22Rv1 (cell line): ENCODE results near the gene SMAD9.

Experiments used
- CTCF ChIP-seq: fragments of 450-650 bp; IDR thresholded peaks from 2 replicates; pipeline ENCODE4 v1.5.1; 2017; ENCODE audit warnings: mild to moderate bottlenecking
- ZFX ChIP-seq: fragments of 450-650 bp; IDR thresholded peaks from 2 replicates; pipeline ENCODE4 v1.6.1; 2017; ENCODE audit warnings: antibody characterized with exemption, borderline replicate concordance

GRCh38 chr13:36831291-36831690, 88.7 kb downstream of the SMAD9 start:
- TF ChIP-seq CTCF: no peak
- no peak for TF ChIP-seq ZFX
